ENCODE data around the gene KCNH2. TPM values are rescaled to one million over a fixed set of nuclear protein-coding genes. Genes with fewer than 3 reads are reported as not detected.

Gene KCNH2
- under 1 TPM; 0.11 to 0.13 TPM for total RNA-seq

- ChIA-PET POLR2A (interaction anchor here (0.5 kb wide), 1 partner anchor 11 kb away, joined by 3 read pairs; no protein-coding TSS in a partner anchor), CTCF (interaction anchor here (0.6 to 2.7 kb wide), 6 partner anchors 11 to 113 kb away, joined by 3 to 8 read pairs (median 4); no protein-coding TSS in a partner anchor)
These were observed at the start of gene KCNH2 for GRCh38 chr7:150978126-150978789. Gene KCNH2 (minus strand): TSS chr7:150978321. CDS start chr7:150977913, 408 bp downstream.

GRCh38 chr7:151027728-151028130 lies 49.6 kb upstream of the KCNH2 start:
- CTCF ChIA-PET = interaction anchor here (1.1 to 2.8 kb wide), 7 partner anchors 9 to 129 kb away, joined by 3 to 32 read pairs (median 4); partner anchors contain the start of gene TMUB1
- POLR2A ChIA-PET = interaction anchor here (0.8 to 1.4 kb wide), 7 partner anchors 9 to 59 kb away, joined by 3 to 10 read pairs (median 7); partner anchors contain the start of gene CDK5

GRCh38 chr7:151026771-151027727 lies 48.9 kb upstream of the KCNH2 start:
- CTCF ChIA-PET = interaction anchor here (0.6 to 2.8 kb wide), 6 partner anchors 8 to 84 kb away, joined by 3 to 32 read pairs (median 6); partner anchors contain the start of gene TMUB1
- POLR2A ChIA-PET = interaction anchor here (0.8 to 1.4 kb wide), 2 partner anchors 8 to 13 kb away, joined by 3 to 8 read pairs; no protein-coding TSS in a partner anchor

- POLR2A ChIA-PET = no interaction called here
- CTCF ChIA-PET = interaction anchor here (0.6 to 1.7 kb wide), 3 partner anchors 8 to 17 kb away, joined by 3 to 7 read pairs (median 5); no protein-coding TSS in a partner anchor
These were observed 48.0 kb upstream of the KCNH2 start for GRCh38 chr7:151025924-151026671.

GRCh38 chr7:151024435-151025056 lies 46.4 kb upstream of the KCNH2 start, which contains the start of gene ATG9B:
Gene ATG9B (minus strand): TSS chr7:151024494. CDS start chr7:151024423, 71 bp downstream.
- ChIA-PET CTCF (interaction anchor here (1.2 to 1.3 kb wide), 2 partner anchors 11 to 15 kb away, joined by 4 to 5 read pairs; no protein-coding TSS in a partner anchor), POLR2A (no interaction called here)

- ChIA-PET POLR2A (no interaction called here), CTCF (interaction anchor here (2.0 kb wide), 1 partner anchor 15 kb away, joined by 5 read pairs; no protein-coding TSS in a partner anchor)
These were observed 45.1 kb upstream of the KCNH2 start for GRCh38 chr7:151023232-151023631.

- ChIA-PET CTCF (interaction anchor here (2.9 to 5.5 kb wide), 3 partner anchors 9 to 57 kb away, joined by 14 to 32 read pairs (median 20); partner anchors contain the start of gene ABCB8), POLR2A (no interaction called here)
These were observed 42.1 kb upstream of the KCNH2 start for GRCh38 chr7:151020231-151020630.

- CTCF ChIA-PET = interaction anchor here (0.5 to 5.5 kb wide), 20 partner anchors 10 to 950 kb away, joined by 3 to 38 read pairs (median 4); partner anchors contain the start of genes ABCB8 and ABCF2
- POLR2A ChIA-PET = interaction anchor here (0.6 to 2.0 kb wide), 6 partner anchors 9 to 233 kb away, joined by 3 to 8 read pairs (median 5); partner anchors contain the start of genes ABCB8 and SLC4A2
These were observed 41.0 kb upstream of the KCNH2 start for GRCh38 chr7:151019130-151019447.

- POLR2A ChIA-PET = interaction anchor here (0.6 to 2.0 kb wide), 5 partner anchors 9 to 233 kb away, joined by 3 to 8 read pairs (median 6); partner anchors contain the start of gene ABCB8
These were observed 40.5 kb upstream of the KCNH2 start for GRCh38 chr7:151018421-151019129.

GRCh38 chr7:151017953-151018420 lies 39.9 kb upstream of the KCNH2 start:
- ChIA-PET CTCF (interaction anchor here (0.5 to 5.5 kb wide), 23 partner anchors 8 to 230 kb away, joined by 3 to 38 read pairs (median 4); partner anchors contain the start of genes ABCB8 and ABCF2), POLR2A (interaction anchor here (0.9 to 2.0 kb wide), 3 partner anchors 10 to 21 kb away, joined by 3 to 8 read pairs (median 4); partner anchors contain the start of gene ABCB8)

More at GRCh38 chr7:151018421-151019129, 40.5 kb upstream of the KCNH2 start:
- CTCF ChIA-PET = interaction anchor here (0.5 to 5.5 kb wide), 25 partner anchors 8 to 950 kb away, joined by 3 to 38 read pairs (median 4); partner anchors contain the start of genes ABCB8 and ABCF2

- POLR2A ChIA-PET = interaction anchor here (1.3 to 2.0 kb wide), 2 partner anchors 10 to 11 kb away, joined by 4 to 8 read pairs; partner anchors contain the start of gene ABCB8
- CTCF ChIA-PET = interaction anchor here (0.7 to 5.5 kb wide), 19 partner anchors 8 to 210 kb away, joined by 3 to 38 read pairs (median 4); partner anchors contain the start of genes ABCB8 and ABCF2
These were observed 39.3 kb upstream of the KCNH2 start for GRCh38 chr7:151017370-151017952.

GRCh38 chr7:151016942-151017341 lies 38.8 kb upstream of the KCNH2 start:
- CTCF ChIA-PET = interaction anchor here (1.1 to 5.5 kb wide), 6 partner anchors 8 to 68 kb away, joined by 3 to 38 read pairs (median 12); partner anchors contain the start of gene ABCB8
- POLR2A ChIA-PET = no interaction called here

- CTCF ChIA-PET = interaction anchor here (1.1 to 5.5 kb wide), 4 partner anchors 26 to 68 kb away, joined by 3 to 20 read pairs (median 3); no protein-coding TSS in a partner anchor
- POLR2A ChIA-PET = no interaction called here
These were observed 38.4 kb upstream of the KCNH2 start for GRCh38 chr7:151016505-151016904.

GRCh38 chr7:151015967-151016366 lies 37.8 kb upstream of the KCNH2 start:
- POLR2A ChIA-PET = no interaction called here

GRCh38 chr7:151014950-151015349 lies 36.8 kb upstream of the KCNH2 start:
- CTCF ChIA-PET = interaction anchor here (1.7 to 5.5 kb wide), 2 partner anchors 11 to 52 kb away, joined by 7 to 20 read pairs; no protein-coding TSS in a partner anchor
- POLR2A ChIA-PET = no interaction called here

More at GRCh38 chr7:151015967-151016366, 37.8 kb upstream of the KCNH2 start:
- CTCF ChIA-PET = interaction anchor here (1.1 to 5.5 kb wide), 3 partner anchors 26 to 69 kb away, joined by 3 to 20 read pairs (median 3); no protein-coding TSS in a partner anchor
